Measurements from ENCODE around the gene EIF1B. TPM values are rescaled to one million over a fixed set of nuclear protein-coding genes. Genes with fewer than 3 reads are reported as not detected.

The EIF1B gene
- total RNA-seq, 1 experiment from 2014 or later: 10.0 TPM

GRCh38 chr3:40292637-40293349 lies 16.7 kb upstream of the EIF1B start:
- no peaks in the 10 kb centered on the region for H3K79me2 ChIP-seq (ENCODE audit: low read length)
- DNase-seq: no peak
- no peaks in the 10 kb centered on the region for H3K9me3 ChIP-seq (ENCODE audit: low read length)
- no peaks in the 10 kb centered on the region for H3K36me3 ChIP-seq (ENCODE audit: low read depth, low read length)
- H4K20me1 ChIP-seq (ENCODE audit: low read length): no peaks in the 10 kb centered on the region
- H3K27ac ChIP-seq (ENCODE audit: low read length): no peak overlapping the region
- H2AFZ ChIP-seq (ENCODE audit: low read length): no peak overlapping the region
- no peaks in the 10 kb centered on the region for H3K27me3 ChIP-seq (ENCODE audit: low read length)
- BruUV-seq (replicated peaks): no TSS peak
- TF ChIP-seq CTCF (conservative IDR thresholded peaks at IDR 0.05; ENCODE audit: low read depth, low read length): no peak
- no peak for TF ChIP-seq EZH2phosphoT487 (IDR thresholded peaks at IDR 0.05; ENCODE audit: borderline replicate concordance, low read length)
- no peak for TF ChIP-seq EZH2 (IDR thresholded peaks at IDR 0.05; ENCODE audit: low read length, unreplicated experiment)
- ATAC-seq: no peak
- no peaks in the 10 kb centered on the region for H3K4me1 ChIP-seq (ENCODE audit: insufficient read depth, low read length)
- no peaks in the 10 kb centered on the region for H3F3A ChIP-seq (ENCODE audit: low read length, unreplicated experiment)
- no peaks in the 10 kb centered on the region for H3K9me2 ChIP-seq (replicated peaks; ENCODE audit: low read length)
- CTCF ChIA-PET: no interaction called here
- no peak overlapping the region for H3K4me3 ChIP-seq (ENCODE audit: low read length)
- no peak overlapping the region for H3K9ac ChIP-seq (ENCODE audit: low read length)
- no peak overlapping the region for H3K4me2 ChIP-seq (ENCODE audit: low read length)
- POLR2A ChIA-PET (ENCODE audit: unreplicated experiment): no interaction called here
- intact Hi-C loops (cut with micrococcal nuclease): no loop called here

GRCh38 chr3:40294434-40294833 lies 15.1 kb upstream of the EIF1B start:
- intact Hi-C loops (cut with micrococcal nuclease): no loop called here
- no TSS peak for BruUV-seq (replicated peaks)
- Histone ChIP-seq H3K9me3 (ENCODE audit: low read length) (no peaks in the 10 kb centered on the region), H3K36me3 (ENCODE audit: low read depth, low read length) (no peaks in the 10 kb centered on the region), H4K20me1 (ENCODE audit: low read length) (no peaks in the 10 kb centered on the region), H3K9ac (ENCODE audit: low read length) (no peak overlapping the region), H3K4me3 (ENCODE audit: low read length) (no peak overlapping the region), H3K27ac (ENCODE audit: low read length) (no peak overlapping the region), H3K27me3 (ENCODE audit: low read length) (no peaks in the 10 kb centered on the region), H3F3A (ENCODE audit: low read length, unreplicated experiment) (no peaks in the 10 kb centered on the region), H2AFZ (ENCODE audit: low read length) (no peak overlapping the region), H3K4me2 (ENCODE audit: low read length) (no peak overlapping the region), H3K9me2 (replicated peaks; ENCODE audit: low read length) (no peaks in the 10 kb centered on the region), H3K79me2 (ENCODE audit: low read length) (no peaks in the 10 kb centered on the region), H3K4me1 (ENCODE audit: insufficient read depth, low read length) (no peaks in the 10 kb centered on the region)
- TF ChIP-seq EZH2 (IDR thresholded peaks at IDR 0.05; ENCODE audit: low read length, unreplicated experiment): no peak
- no peak for TF ChIP-seq EZH2phosphoT487 (IDR thresholded peaks at IDR 0.05; ENCODE audit: borderline replicate concordance, low read length)
- TF ChIP-seq CTCF (conservative IDR thresholded peaks at IDR 0.05; ENCODE audit: low read depth, low read length): no peak
- CTCF ChIA-PET: no interaction called here
- POLR2A ChIA-PET (ENCODE audit: unreplicated experiment): no interaction called here
- ATAC-seq: no peak
- no peak for DNase-seq

- no peaks in the 10 kb centered on the region for H3K36me3 ChIP-seq (ENCODE audit: low read depth, low read length)
- ChIA-PET CTCF (no interaction called here), POLR2A (ENCODE audit: unreplicated experiment) (no interaction called here)
- H3K9me3 ChIP-seq (ENCODE audit: low read length): no peaks in the 10 kb centered on the region
- H4K20me1 ChIP-seq (ENCODE audit: low read length): no peaks in the 10 kb centered on the region
- H3K9ac ChIP-seq (ENCODE audit: low read length): no peak overlapping the region
- no peak overlapping the region for H3K4me3 ChIP-seq (ENCODE audit: low read length)
- H2AFZ ChIP-seq (ENCODE audit: low read length): no peak overlapping the region
- H3K4me1 ChIP-seq (ENCODE audit: insufficient read depth, low read length): no peaks in the 10 kb centered on the region
- DNase-seq (no peak), ATAC-seq (no peak)
- intact Hi-C loops (cut with micrococcal nuclease): no loop called here
- no peaks in the 10 kb centered on the region for H3F3A ChIP-seq (ENCODE audit: low read length, unreplicated experiment)
- BruUV-seq (replicated peaks): no TSS peak
- no peak overlapping the region for H3K27ac ChIP-seq (ENCODE audit: low read length)
- TF ChIP-seq EZH2phosphoT487 (IDR thresholded peaks at IDR 0.05; ENCODE audit: borderline replicate concordance, low read length): no peak
- TF ChIP-seq CTCF (conservative IDR thresholded peaks at IDR 0.05; ENCODE audit: low read depth, low read length): no peak
- no peak for TF ChIP-seq EZH2 (IDR thresholded peaks at IDR 0.05; ENCODE audit: low read length, unreplicated experiment)
- H3K9me2 ChIP-seq (replicated peaks; ENCODE audit: low read length): no peaks in the 10 kb centered on the region
- H3K27me3 ChIP-seq (ENCODE audit: low read length): no peaks in the 10 kb centered on the region
- H3K4me2 ChIP-seq (ENCODE audit: low read length): no peak overlapping the region
- H3K79me2 ChIP-seq (ENCODE audit: low read length): no peaks in the 10 kb centered on the region
Measured at GRCh38 chr3:40298075-40298474, 11.4 kb upstream of the EIF1B start.

Data from PC-3 (cell line).